GM21528 (cell line): ENCODE results near the gene FMO1.
"Not testable (repeated sequence)": the region's sequence is repeated elsewhere in the genome, so short reads cannot be mapped to it uniquely, and the experiment has no call there.

ENCODE experiments used
- ATAC-seq: cut with Tn5 transposase; IDR thresholded peaks from one replicate; pipeline ENCODE4 v1.9.1; 2021; ENCODE audit warnings: mild to moderate bottlenecking, moderate library complexity; ENCODE audit not compliant: unreplicated experiment, low FRiP score

FMO1 gene

GRCh38 chr1:171248302-171248701 lies at the start of gene FMO1:
Gene FMO1, plus strand, starts transcription at chr1:171248494. Its CDS starts 9,594 bp downstream, at chr1:171258088.
- ATAC-seq, result no peak

GRCh38 chr1:171204296-171204695 lies 44.0 kb upstream of the FMO1 start:
- no peak for ATAC-seq

- ATAC-seq, result no peak
Observed at GRCh38 chr1:171206204-171206977, 41.9 kb upstream of the FMO1 start.

GRCh38 chr1:171206978-171207355 lies 41.3 kb upstream of the FMO1 start:
- ATAC-seq, result no peak

- no peak for ATAC-seq
Observed at GRCh38 chr1:171207377-171207776, 40.9 kb upstream of the FMO1 start.

GRCh38 chr1:171210355-171210754 lies 37.9 kb upstream of the FMO1 start:
- ATAC-seq, result no peak

GRCh38 chr1:171212607-171213351 lies 35.5 kb upstream of the FMO1 start:
- no peak for ATAC-seq

GRCh38 chr1:171213559-171214454 lies 34.5 kb upstream of the FMO1 start:
- no peak for ATAC-seq

GRCh38 chr1:171217658-171218443 lies 30.4 kb upstream of the FMO1 start:
- no peak for ATAC-seq

- no peak for ATAC-seq
Observed at GRCh38 chr1:171218661-171219060, 29.6 kb upstream of the FMO1 start.

- ATAC-seq, result no peak
Observed at GRCh38 chr1:171219346-171220080, 28.8 kb upstream of the FMO1 start.

- no peak for ATAC-seq
Observed at GRCh38 chr1:171220081-171220420, 28.2 kb upstream of the FMO1 start.

- no peak for ATAC-seq
Observed at GRCh38 chr1:171220581-171221054, 27.7 kb upstream of the FMO1 start.

- no peak for ATAC-seq
Observed at GRCh38 chr1:171221665-171222591, 26.4 kb upstream of the FMO1 start.

GRCh38 chr1:171222936-171223335 lies 25.4 kb upstream of the FMO1 start:
- ATAC-seq, result no peak

GRCh38 chr1:171224257-171224656 lies 24.0 kb upstream of the FMO1 start:
- ATAC-seq, result not testable (repeated sequence)

GRCh38 chr1:171226747-171227370 lies 21.4 kb upstream of the FMO1 start:
- ATAC-seq, result no peak

- no peak for ATAC-seq
Observed at GRCh38 chr1:171231326-171231725, 17.0 kb upstream of the FMO1 start.
